Fibroblast of the aortic adventitia (primary cell): ENCODE measurements around the gene WDR7. TPM values are rescaled to one million over a fixed set of nuclear protein-coding genes. Genes with fewer than 3 reads are reported as not detected.

Source experiments
- DNase-seq: peaks from one replicate; pipeline ENCODE4 v3.0.0-alpha.2; 2010; ENCODE audit warnings: low read depth
- H3K4me3 ChIP-seq: 2 replicates; pipeline ENCODE4 v1.5.1; 2011; ENCODE audit warnings: low read depth, mild to moderate bottlenecking, control low read depth, low read length, moderate library complexity
- total RNA-seq: library from RNA; depleted of rRNA; stranded (reverse); fragments of >200 nt; gene quantifications from 2 replicates; pipeline ENCODE4 v1.2.3, GENCODE V29; 2012; ENCODE audit warnings: low replicate concordance
- TF ChIP-seq, protein P1 (sequence below): IDR thresholded peaks from 2 replicates; pipeline ENCODE4 v1.5.1; 2011; ENCODE audit warnings: mild to moderate bottlenecking, low read length, control low read depth, inconsistent platforms; ENCODE audit not compliant: insufficient read depth

The WDR7 gene
- total RNA-seq, 1 donor = 24.0 TPM

GRCh38 chr18:56643381-56643780, 7.8 kb upstream of the WDR7 start:
- H3K4me3 ChIP-seq = no peak overlapping the region
- no peak for DNase-seq
- TF ChIP-seq, protein P1, sequence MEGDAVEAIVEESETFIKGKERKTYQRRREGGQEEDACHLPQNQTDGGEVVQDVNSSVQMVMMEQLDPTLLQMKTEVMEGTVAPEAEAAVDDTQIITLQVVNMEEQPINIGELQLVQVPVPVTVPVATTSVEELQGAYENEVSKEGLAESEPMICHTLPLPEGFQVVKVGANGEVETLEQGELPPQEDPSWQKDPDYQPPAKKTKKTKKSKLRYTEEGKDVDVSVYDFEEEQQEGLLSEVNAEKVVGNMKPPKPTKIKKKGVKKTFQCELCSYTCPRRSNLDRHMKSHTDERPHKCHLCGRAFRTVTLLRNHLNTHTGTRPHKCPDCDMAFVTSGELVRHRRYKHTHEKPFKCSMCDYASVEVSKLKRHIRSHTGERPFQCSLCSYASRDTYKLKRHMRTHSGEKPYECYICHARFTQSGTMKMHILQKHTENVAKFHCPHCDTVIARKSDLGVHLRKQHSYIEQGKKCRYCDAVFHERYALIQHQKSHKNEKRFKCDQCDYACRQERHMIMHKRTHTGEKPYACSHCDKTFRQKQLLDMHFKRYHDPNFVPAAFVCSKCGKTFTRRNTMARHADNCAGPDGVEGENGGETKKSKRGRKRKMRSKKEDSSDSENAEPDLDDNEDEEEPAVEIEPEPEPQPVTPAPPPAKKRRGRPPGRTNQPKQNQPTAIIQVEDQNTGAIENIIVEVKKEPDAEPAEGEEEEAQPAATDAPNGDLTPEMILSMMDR = no peak

- TF ChIP-seq, protein P1 = peak; percentile 43
- peak; percentile 14 for DNase-seq
- H3K4me3 ChIP-seq = no peak overlapping the region
Observed at GRCh38 chr18:56645415-56646016, 5.6 kb upstream of the WDR7 start.

GRCh38 chr18:56647071-56647470, 4.1 kb upstream of the WDR7 start:
- TF ChIP-seq, protein P1 = no peak
- DNase-seq = no peak
- H3K4me3 ChIP-seq = no peak overlapping the region

DNA sequence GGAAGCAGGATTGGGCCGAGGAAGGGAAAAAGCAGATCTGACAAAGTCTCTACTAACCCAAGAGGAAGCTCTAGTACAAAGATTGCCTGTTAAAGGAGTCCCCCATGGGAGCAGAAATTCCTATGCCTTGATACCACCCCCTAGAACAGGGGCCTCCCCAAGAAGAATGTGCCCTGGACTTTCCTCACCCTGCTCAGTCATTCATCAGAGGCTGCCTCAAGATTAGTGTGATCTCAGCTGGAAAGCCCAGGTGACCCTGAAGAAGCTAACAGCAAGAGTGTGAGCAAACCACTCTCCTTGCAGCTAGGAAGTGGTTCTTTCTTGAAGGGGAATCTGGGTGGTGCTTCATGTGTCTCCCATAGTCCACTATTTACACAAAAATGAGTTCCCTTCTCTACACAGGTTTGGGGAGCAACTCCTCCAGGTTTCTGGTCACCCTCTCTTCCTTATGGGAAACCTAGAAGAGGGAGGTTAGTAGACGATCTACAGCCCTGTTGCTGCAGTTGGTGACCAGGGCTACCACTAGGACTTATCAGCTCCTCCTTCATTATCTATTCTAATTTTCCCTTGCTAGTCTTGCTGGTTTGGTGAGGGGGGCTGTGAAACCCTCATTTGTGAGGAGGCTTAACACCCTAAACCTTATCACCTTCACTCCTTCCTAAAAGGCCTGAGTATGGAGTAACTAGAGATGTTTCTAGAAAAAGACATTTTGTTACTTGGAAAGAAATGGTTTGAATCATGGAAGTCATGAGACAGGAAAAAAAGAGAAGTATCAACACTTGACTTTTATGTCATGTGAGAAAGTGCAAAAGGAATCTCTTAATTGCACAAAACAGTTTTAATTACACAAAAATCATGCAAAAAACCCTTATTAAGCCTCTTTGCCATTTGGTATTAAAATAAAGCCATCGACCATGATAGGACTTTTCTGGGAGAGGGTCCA, 2.9 kb upstream of the WDR7 start:
- no peak overlapping the region for H3K4me3 ChIP-seq
- no peak for DNase-seq
- TF ChIP-seq, protein P1 = no peak

DNA sequence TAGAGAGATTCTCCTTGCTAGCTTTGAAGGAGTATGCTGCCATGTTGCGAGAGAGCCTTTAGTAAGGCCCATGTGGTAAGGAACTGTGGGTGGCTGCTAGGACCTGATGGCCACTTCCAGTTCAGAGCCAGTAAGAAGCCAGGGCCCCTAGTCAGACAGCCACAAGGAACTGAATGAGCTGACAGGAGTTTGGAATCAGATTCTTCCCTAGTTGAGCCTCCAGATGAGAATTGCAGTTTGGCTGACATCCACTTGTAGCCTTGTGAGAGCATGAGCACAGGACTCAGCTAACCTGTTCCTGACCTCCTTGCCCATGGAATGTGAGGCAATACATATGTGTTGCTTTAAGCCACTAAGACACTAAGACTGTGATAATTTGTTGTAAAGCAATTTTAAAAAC, 1.2 kb upstream of the WDR7 start:
- TF ChIP-seq, protein P1 = no peak
- H3K4me3 ChIP-seq = no peak overlapping the region
- peak; percentile 36 for DNase-seq

- DNase-seq = no peak
- TF ChIP-seq, protein P1 = no peak
- peak overlapping the region; percentile 98 for H3K4me3 ChIP-seq
Observed at GRCh38 chr18:56651771-56652092, 573 bp downstream of the WDR7 start.
